ENCODE data around the gene ESPL1. TPM values are rescaled to one million over a fixed set of nuclear protein-coding genes. Genes with fewer than 3 reads are reported as not detected.

Gene ESPL1
- total and polyA plus RNA-seq, 5 donors from 2014 or later, result 0.05 to 2.7 (median 0.18) TPM; not detected in 1

DNA sequence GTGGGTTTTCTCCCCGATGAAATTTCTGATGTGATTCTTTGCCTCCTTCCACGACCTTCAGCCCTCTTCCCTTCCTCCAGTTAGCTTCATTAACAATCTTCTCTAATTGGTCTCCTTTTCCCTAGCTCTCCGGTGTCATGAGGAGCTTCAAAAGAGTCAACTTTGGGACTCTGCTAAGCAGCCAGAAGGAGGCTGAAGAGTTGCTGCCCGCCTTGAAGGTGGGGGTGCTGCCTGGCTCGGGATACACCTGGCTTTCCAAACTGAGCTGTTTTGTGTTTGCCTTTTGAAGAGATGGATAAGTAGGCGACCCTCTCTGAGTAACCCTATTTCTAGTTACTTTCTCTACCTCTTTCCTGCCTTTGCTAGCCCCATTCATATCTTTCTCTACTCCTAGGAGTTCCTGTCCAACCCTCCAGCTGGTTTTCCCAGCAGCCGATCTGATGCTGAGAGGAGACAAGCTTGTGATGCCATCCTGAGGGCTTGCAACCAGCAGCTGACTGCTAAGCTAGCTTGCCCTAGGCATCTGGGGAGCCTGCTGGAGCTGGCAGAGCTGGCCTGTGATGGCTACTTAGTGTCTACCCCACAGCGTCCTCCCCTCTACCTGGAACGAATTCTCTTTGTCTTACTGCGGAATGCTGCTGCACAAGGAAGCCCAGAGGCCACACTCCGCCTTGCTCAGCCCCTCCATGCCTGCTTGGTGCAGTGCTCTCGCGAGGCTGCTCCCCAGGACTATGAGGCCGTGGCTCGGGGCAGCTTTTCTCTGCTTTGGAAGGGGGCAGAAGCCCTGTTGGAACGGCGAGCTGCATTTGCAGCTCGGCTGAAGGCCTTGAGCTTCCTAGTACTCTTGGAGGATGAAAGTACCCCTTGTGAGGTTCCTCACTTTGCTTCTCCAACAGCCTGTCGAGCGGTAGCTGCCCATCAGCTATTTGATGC is 797 bp downstream of the ESPL1 start:
- DNase-seq (peak in 1 of 3 donors; percentile 11), ATAC-seq (ENCODE audit: low read depth in 2 of 2) (no peak)
- Mint-ChIP-seq H3K27ac (peak overlapping the region; percentile 89 to 93 (median 91)), H3K36me3 (no peaks in the 10 kb centered on the region), H3K9me3 (no peaks in the 10 kb centered on the region), H3K27me3 (no peaks in the 10 kb centered on the region), H3K4me1 (peaks cover 0 to 27% (median 11%) of the 10 kb centered on the region in 4 donors), H3K4me3 (peak overlapping the region; percentile 89 to 97 (median 94))
- Histone ChIP-seq H3K27me3 (ENCODE audit: control insufficient read depth, insufficient read depth, low read length) (no peaks in the 10 kb centered on the region), H3K9me3 (ENCODE audit: control insufficient read depth in 2 of 2, low read length in 2 of 2) (no peaks in the 10 kb centered on the region), H3K36me3 (ENCODE audit: control insufficient read depth, insufficient read depth, low read length) (no peaks in the 10 kb centered on the region), H3K4me3 (ENCODE audit: low read depth, low read length) (peak overlapping the region; percentile 96), H3K4me1 (ENCODE audit: control insufficient read depth, insufficient read depth, low read length, poor library complexity, severe bottlenecking) (peaks cover 18% of the 10 kb centered on the region), H3K27ac (ENCODE audit: insufficient read depth, low read length, poor library complexity, severe bottlenecking) (peak overlapping the region; percentile 79)

DNA sequence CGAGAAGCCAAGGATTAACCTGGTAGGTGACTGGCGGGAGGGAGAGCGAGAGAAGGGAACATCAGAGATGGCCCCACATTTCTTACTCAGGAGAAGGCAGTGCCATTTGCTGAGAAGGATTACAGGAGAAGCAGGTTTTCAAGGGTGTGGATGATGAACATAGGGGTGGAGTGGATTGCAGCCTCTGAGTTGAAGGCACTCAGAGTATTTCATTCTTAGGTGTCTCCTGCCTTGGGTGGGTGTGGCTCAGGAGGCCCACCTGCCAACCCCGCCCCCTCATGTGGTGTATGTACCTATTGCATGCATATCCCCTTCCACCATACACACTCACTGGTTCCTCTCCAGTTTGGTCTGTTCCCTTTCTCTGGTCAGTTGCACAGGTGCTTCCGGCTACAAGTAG is 6.3 kb downstream of the ESPL1 start:
- Mint-ChIP-seq H3K4me1 (peaks cover 0 to 8% (median 2%) of the 10 kb centered on the region in 4 donors), H3K4me3 (no peak overlapping the region), H3K27me3 (no peaks in the 10 kb centered on the region), H3K27ac (peak overlapping the region in 2 of 3 donors; percentile 8 to 81), H3K9me3 (no peaks in the 10 kb centered on the region), H3K36me3 (no peaks in the 10 kb centered on the region)
- Histone ChIP-seq H3K4me3 (ENCODE audit: low read depth, low read length) (no peak overlapping the region), H3K27ac (ENCODE audit: insufficient read depth, low read length, poor library complexity, severe bottlenecking) (no peak overlapping the region), H3K9me3 (ENCODE audit: control insufficient read depth in 2 of 2, low read length in 2 of 2) (no peaks in the 10 kb centered on the region), H3K4me1 (ENCODE audit: control insufficient read depth, insufficient read depth, low read length, poor library complexity, severe bottlenecking) (peaks cover under 1% of the 10 kb centered on the region), H3K36me3 (ENCODE audit: control insufficient read depth, insufficient read depth, low read length) (no peaks in the 10 kb centered on the region), H3K27me3 (ENCODE audit: control insufficient read depth, insufficient read depth, low read length) (no peaks in the 10 kb centered on the region)
- DNase-seq (no peak), ATAC-seq (ENCODE audit: low read depth in 2 of 2) (no peak)

GRCh38 chr12:53276511-53276910 is 8.4 kb downstream of the ESPL1 start:
- peak overlapping the region in 1 of 3 donors; percentile 21 for H3K27ac Mint-ChIP-seq
- H3K9me3 Mint-ChIP-seq, result no peaks in the 10 kb centered on the region
- no peak overlapping the region for H3K4me3 Mint-ChIP-seq
- no peak overlapping the region for H3K27ac ChIP-seq (ENCODE audit: insufficient read depth, low read length, poor library complexity, severe bottlenecking)
- H3K36me3 ChIP-seq (ENCODE audit: control insufficient read depth, insufficient read depth, low read length), result no peaks in the 10 kb centered on the region
- no peaks in the 10 kb centered on the region for H3K27me3 Mint-ChIP-seq
- no peaks in the 10 kb centered on the region for H3K4me1 ChIP-seq (ENCODE audit: control insufficient read depth, insufficient read depth, low read length, poor library complexity, severe bottlenecking)
- no peaks in the 10 kb centered on the region for H3K27me3 ChIP-seq (ENCODE audit: control insufficient read depth, insufficient read depth, low read length)
- H3K4me1 Mint-ChIP-seq, result peaks cover 0 to 5% (median 0%) of the 10 kb centered on the region in 4 donors
- DNase-seq, result no peak
- H3K9me3 ChIP-seq (ENCODE audit: control insufficient read depth in 2 of 2, low read length in 2 of 2), result no peaks in the 10 kb centered on the region
- no peaks in the 10 kb centered on the region for H3K36me3 Mint-ChIP-seq
- no peak overlapping the region for H3K4me3 ChIP-seq (ENCODE audit: low read depth, low read length)
- ATAC-seq (ENCODE audit: low read depth in 2 of 2), result no peak

DNA sequence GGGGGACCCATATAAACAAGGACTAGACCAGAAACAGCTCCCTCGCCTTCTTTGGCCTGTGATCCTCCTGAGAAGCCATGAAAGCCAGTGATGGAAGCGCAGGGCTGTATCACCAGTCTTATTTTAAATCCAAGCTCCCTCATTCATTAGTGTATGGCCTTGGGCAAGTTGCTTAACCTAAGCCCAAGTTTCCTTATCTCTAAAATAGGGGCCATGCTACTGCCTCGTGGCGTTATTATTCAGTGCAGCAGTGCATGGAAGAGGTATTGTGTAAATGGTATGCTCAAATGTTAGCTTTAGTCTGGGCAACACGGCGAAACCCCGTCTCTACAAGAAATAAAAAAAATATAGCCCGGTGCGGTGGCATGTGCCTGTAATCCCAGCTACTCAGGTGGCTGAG is 9.9 kb downstream of the ESPL1 start:
- no peaks in the 10 kb centered on the region for H3K4me1 ChIP-seq (ENCODE audit: control insufficient read depth, insufficient read depth, low read length, poor library complexity, severe bottlenecking)
- H3K36me3 ChIP-seq (ENCODE audit: control insufficient read depth, insufficient read depth, low read length), result no peaks in the 10 kb centered on the region
- DNase-seq (no peak), ATAC-seq (ENCODE audit: low read depth in 2 of 2) (no peak)
- no peak overlapping the region for H3K27ac Mint-ChIP-seq
- H3K27me3 ChIP-seq (ENCODE audit: control insufficient read depth, insufficient read depth, low read length), result no peaks in the 10 kb centered on the region
- peaks cover 0 to 2% (median 0%) of the 10 kb centered on the region in 4 donors for H3K4me1 Mint-ChIP-seq
- H3K27ac ChIP-seq (ENCODE audit: insufficient read depth, low read length, poor library complexity, severe bottlenecking), result no peak overlapping the region
- no peaks in the 10 kb centered on the region for H3K9me3 ChIP-seq (ENCODE audit: control insufficient read depth in 2 of 2, low read length in 2 of 2)
- H3K4me3 Mint-ChIP-seq, result no peak overlapping the region
- no peaks in the 10 kb centered on the region for H3K9me3 Mint-ChIP-seq
- H3K4me3 ChIP-seq (ENCODE audit: low read depth, low read length), result no peak overlapping the region
- no peaks in the 10 kb centered on the region for H3K36me3 Mint-ChIP-seq
- no peaks in the 10 kb centered on the region for H3K27me3 Mint-ChIP-seq

DNA sequence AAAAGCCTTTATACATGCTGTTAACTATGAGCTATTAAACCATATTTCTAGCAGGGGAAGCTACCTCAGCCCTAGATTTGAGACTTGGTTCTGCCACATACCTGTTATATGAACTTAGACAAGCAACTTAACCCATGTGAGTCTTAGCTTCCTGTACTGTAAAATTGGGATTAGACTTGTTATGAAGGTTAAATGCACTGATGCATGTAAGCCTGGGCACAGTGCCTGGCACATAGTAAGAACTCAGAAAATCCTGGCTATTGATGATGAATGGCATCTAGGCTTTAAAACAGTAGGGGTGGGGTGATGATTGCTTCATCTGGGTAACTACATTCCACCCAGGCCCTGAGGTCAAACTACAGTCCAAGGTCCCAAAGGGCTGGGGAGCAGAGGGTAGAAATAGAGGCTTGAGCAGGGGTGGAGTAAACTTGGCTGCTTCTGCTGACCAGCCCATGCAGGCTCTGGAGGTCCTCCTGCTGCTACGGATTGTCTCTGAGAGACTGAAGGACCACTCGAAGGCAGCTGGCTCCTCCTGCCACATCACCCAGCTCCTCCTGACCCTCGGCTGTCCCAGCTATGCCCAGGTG is 11.3 kb downstream of the ESPL1 start:
- Mint-ChIP-seq H3K9me3 (no peaks in the 10 kb centered on the region), H3K4me1 (no peaks in the 10 kb centered on the region), H3K4me3 (no peak overlapping the region), H3K36me3 (no peaks in the 10 kb centered on the region), H3K27me3 (no peaks in the 10 kb centered on the region), H3K27ac (peak overlapping the region in 2 of 3 donors; percentile 27 to 64)
- ATAC-seq (ENCODE audit: low read depth in 2 of 2) (no peak), DNase-seq (no peak)
- no peaks in the 10 kb centered on the region for H3K36me3 ChIP-seq (ENCODE audit: control insufficient read depth, insufficient read depth, low read length)
- H3K9me3 ChIP-seq (ENCODE audit: control insufficient read depth in 2 of 2, low read length in 2 of 2), result no peaks in the 10 kb centered on the region
- no peaks in the 10 kb centered on the region for H3K27me3 ChIP-seq (ENCODE audit: control insufficient read depth, insufficient read depth, low read length)
- no peak overlapping the region for H3K4me3 ChIP-seq (ENCODE audit: low read depth, low read length)
- H3K27ac ChIP-seq (ENCODE audit: insufficient read depth, low read length, poor library complexity, severe bottlenecking), result no peak overlapping the region
- no peaks in the 10 kb centered on the region for H3K4me1 ChIP-seq (ENCODE audit: control insufficient read depth, insufficient read depth, low read length, poor library complexity, severe bottlenecking)

DNA sequence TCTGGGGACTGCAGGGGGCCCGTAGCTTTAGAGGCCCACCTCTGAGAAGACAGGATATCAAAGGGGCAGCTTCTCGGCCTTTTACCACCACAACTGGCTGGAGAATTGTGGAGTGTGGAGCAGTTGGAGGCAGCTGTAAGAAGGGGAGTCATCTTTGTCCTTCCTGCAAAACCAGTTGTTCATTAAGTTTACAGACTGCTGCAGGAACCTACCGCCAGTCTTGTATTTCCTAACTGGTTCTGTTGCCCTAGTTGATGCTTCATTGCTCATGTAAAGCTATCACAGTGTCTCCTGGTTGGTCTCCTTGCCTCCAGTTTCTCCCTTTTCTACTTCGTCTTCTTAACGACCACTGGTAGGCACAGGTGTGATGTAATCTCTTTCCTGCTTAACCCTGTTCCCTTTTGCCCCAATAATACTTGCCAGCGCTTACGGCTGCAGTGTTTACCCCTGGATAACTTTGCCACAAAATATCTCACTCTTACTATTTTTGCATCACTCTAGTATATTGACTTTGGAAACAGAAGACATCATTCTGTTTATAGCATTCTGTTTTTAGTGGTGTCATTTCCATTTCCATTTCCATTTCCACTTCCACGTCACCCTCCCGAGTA is 11.9 kb downstream of the ESPL1 start:
- Mint-ChIP-seq H3K27me3 (no peaks in the 10 kb centered on the region), H3K4me1 (no peaks in the 10 kb centered on the region), H3K36me3 (no peaks in the 10 kb centered on the region), H3K27ac (no peak overlapping the region), H3K4me3 (no peak overlapping the region), H3K9me3 (no peaks in the 10 kb centered on the region)
- no peaks in the 10 kb centered on the region for H3K4me1 ChIP-seq (ENCODE audit: control insufficient read depth, insufficient read depth, low read length, poor library complexity, severe bottlenecking)
- H3K27me3 ChIP-seq (ENCODE audit: control insufficient read depth, insufficient read depth, low read length), result no peaks in the 10 kb centered on the region
- ATAC-seq (ENCODE audit: low read depth in 2 of 2) (no peak), DNase-seq (no peak)
- H3K9me3 ChIP-seq (ENCODE audit: control insufficient read depth in 2 of 2, low read length in 2 of 2), result no peaks in the 10 kb centered on the region
- no peak overlapping the region for H3K27ac ChIP-seq (ENCODE audit: insufficient read depth, low read length, poor library complexity, severe bottlenecking)
- no peak overlapping the region for H3K4me3 ChIP-seq (ENCODE audit: low read depth, low read length)
- no peaks in the 10 kb centered on the region for H3K36me3 ChIP-seq (ENCODE audit: control insufficient read depth, insufficient read depth, low read length)

DNA sequence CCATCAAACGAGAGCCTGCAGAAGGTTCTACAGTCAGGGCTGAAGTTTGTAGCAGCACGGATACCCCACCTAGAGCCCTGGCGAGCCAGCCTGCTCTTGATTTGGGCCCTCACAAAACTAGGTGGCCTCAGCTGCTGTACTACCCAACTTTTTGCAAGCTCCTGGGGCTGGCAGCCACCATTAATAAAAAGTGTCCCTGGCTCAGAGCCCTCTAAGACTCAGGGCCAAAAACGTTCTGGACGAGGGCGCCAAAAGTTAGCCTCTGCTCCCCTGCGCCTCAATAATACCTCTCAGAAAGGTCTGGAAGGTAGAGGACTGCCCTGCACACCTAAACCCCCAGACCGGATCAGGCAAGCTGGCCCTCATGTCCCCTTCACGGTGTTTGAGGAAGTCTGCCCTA is 18.3 kb downstream of the ESPL1 start:
- H3K36me3 ChIP-seq (ENCODE audit: control insufficient read depth, insufficient read depth, low read length), result no peaks in the 10 kb centered on the region
- H3K4me1 ChIP-seq (ENCODE audit: control insufficient read depth, insufficient read depth, low read length, poor library complexity, severe bottlenecking), result no peaks in the 10 kb centered on the region
- Mint-ChIP-seq H3K27ac (no peak overlapping the region), H3K4me1 (peaks cover 4 to 8% (median 4%) of the 10 kb centered on the region in 4 donors), H3K27me3 (no peaks in the 10 kb centered on the region), H3K4me3 (no peak overlapping the region), H3K9me3 (no peaks in the 10 kb centered on the region), H3K36me3 (no peaks in the 10 kb centered on the region)
- no peaks in the 10 kb centered on the region for H3K27me3 ChIP-seq (ENCODE audit: control insufficient read depth, insufficient read depth, low read length)
- H3K27ac ChIP-seq (ENCODE audit: insufficient read depth, low read length, poor library complexity, severe bottlenecking), result no peak overlapping the region
- ATAC-seq (ENCODE audit: low read depth in 2 of 2) (no peak), DNase-seq (no peak)
- no peak overlapping the region for H3K4me3 ChIP-seq (ENCODE audit: low read depth, low read length)
- no peaks in the 10 kb centered on the region for H3K9me3 ChIP-seq (ENCODE audit: control insufficient read depth in 2 of 2, low read length in 2 of 2)

Data from CD4-positive, CD25-positive, alpha-beta regulatory T cell (primary cell).